ENCODE measurements around the gene TARS2. TPM values are rescaled to one million over a fixed set of nuclear protein-coding genes. Genes with fewer than 3 reads are reported as not detected.

TARS2 gene
- total RNA-seq, 1 donor from 2014 or later, result 38.7 TPM

DNA sequence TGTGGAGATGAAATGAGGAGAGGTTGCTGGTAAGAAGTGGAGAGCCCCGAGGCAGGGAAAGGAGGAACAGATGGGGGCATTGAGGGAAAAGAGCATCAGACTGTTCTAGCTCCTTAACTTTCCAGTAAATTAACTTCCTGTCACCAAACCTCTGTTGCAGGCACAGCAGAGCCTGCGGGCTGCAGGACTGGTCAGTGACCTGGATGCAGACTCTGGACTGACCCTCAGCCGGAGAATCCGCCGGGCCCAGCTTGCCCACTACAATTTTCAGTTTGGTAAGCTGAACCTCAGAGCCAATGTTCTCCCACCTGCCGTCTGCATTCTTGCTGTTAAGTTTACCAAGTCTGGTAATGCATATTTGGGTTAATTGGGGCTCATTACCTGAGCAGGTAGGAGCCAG is 18.2 kb downstream of the TARS2 start:
- Mint-ChIP-seq H3K4me1 (ENCODE audit: low read depth, unreplicated experiment) (peaks cover 3% of the 10 kb centered on the region), H3K36me3 (ENCODE audit: unreplicated experiment) (no peaks in the 10 kb centered on the region), H3K27me3 (ENCODE audit: unreplicated experiment) (peaks cover 2% of the 10 kb centered on the region), H3K27ac (ENCODE audit: unreplicated experiment) (no peak overlapping the region), H3K4me3 (ENCODE audit: unreplicated experiment) (no peak overlapping the region), H3K9me3 (ENCODE audit: unreplicated experiment) (peaks cover 5% of the 10 kb centered on the region)
- TF ChIP-seq, protein P1, sequence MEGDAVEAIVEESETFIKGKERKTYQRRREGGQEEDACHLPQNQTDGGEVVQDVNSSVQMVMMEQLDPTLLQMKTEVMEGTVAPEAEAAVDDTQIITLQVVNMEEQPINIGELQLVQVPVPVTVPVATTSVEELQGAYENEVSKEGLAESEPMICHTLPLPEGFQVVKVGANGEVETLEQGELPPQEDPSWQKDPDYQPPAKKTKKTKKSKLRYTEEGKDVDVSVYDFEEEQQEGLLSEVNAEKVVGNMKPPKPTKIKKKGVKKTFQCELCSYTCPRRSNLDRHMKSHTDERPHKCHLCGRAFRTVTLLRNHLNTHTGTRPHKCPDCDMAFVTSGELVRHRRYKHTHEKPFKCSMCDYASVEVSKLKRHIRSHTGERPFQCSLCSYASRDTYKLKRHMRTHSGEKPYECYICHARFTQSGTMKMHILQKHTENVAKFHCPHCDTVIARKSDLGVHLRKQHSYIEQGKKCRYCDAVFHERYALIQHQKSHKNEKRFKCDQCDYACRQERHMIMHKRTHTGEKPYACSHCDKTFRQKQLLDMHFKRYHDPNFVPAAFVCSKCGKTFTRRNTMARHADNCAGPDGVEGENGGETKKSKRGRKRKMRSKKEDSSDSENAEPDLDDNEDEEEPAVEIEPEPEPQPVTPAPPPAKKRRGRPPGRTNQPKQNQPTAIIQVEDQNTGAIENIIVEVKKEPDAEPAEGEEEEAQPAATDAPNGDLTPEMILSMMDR (IDR thresholded peaks at IDR 0.05; ENCODE audit: partially characterized antibody, unreplicated experiment), result no peak
- DNase-seq, result no peak

- Mint-ChIP-seq H3K4me3 (ENCODE audit: unreplicated experiment) (no peak within 1 kb of the TSS), H3K27me3 (ENCODE audit: unreplicated experiment) (peaks cover 8% of the 10 kb centered on the region), H3K27ac (ENCODE audit: unreplicated experiment) (no peak within 1 kb of the TSS), H3K4me1 (ENCODE audit: low read depth, unreplicated experiment) (peaks cover 13% of the 10 kb centered on the region), H3K9me3 (ENCODE audit: unreplicated experiment) (peaks cover 12% of the 10 kb centered on the region), H3K36me3 (ENCODE audit: unreplicated experiment) (peaks cover 6% of the 10 kb centered on the region)
- DNase-seq, result no peak
- TF ChIP-seq, protein P1 (IDR thresholded peaks at IDR 0.05; ENCODE audit: partially characterized antibody, unreplicated experiment), result no peak
Measured at GRCh38 chr1:150507912-150508864, 21.0 kb downstream of the TARS2 start, which contains the start of gene ECM1. Gene ECM1, plus strand, starts transcription at chr1:150508109. Its CDS starts 101 bp downstream, at chr1:150508210.

- peaks cover 16% of the 10 kb centered on the region for H3K9me3 Mint-ChIP-seq (ENCODE audit: unreplicated experiment)
- no peak overlapping the region for H3K4me3 Mint-ChIP-seq (ENCODE audit: unreplicated experiment)
- peaks cover 8% of the 10 kb centered on the region for H3K27me3 Mint-ChIP-seq (ENCODE audit: unreplicated experiment)
- peaks cover 17% of the 10 kb centered on the region for H3K4me1 Mint-ChIP-seq (ENCODE audit: low read depth, unreplicated experiment)
- H3K27ac Mint-ChIP-seq (ENCODE audit: unreplicated experiment), result no peak overlapping the region
- peaks cover 6% of the 10 kb centered on the region for H3K36me3 Mint-ChIP-seq (ENCODE audit: unreplicated experiment)
- DNase-seq, result no peak
- TF ChIP-seq, protein P1 (IDR thresholded peaks at IDR 0.05; ENCODE audit: partially characterized antibody, unreplicated experiment), result no peak
Measured at GRCh38 chr1:150508982-150509381, 21.8 kb downstream of the TARS2 start.

DNA sequence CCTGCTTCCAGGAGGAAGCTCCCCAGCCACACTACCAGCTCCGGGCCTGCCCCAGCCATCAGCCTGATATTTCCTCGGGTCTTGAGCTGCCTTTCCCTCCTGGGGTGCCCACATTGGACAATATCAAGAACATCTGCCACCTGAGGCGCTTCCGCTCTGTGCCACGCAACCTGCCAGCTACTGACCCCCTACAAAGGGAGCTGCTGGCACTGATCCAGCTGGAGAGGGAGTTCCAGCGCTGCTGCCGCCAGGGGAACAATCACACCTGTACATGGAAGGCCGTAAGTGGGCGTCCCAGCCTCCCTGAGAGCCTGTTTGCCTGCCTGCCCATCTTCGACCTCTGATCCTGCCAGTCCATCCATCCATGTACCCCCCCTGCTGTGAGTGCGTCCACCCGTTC is 24.3 kb downstream of the TARS2 start:
- Mint-ChIP-seq H3K4me3 (ENCODE audit: unreplicated experiment) (no peak overlapping the region), H3K4me1 (ENCODE audit: low read depth, unreplicated experiment) (peaks cover 28% of the 10 kb centered on the region), H3K27me3 (ENCODE audit: unreplicated experiment) (peaks cover 10% of the 10 kb centered on the region), H3K9me3 (ENCODE audit: unreplicated experiment) (peaks cover 18% of the 10 kb centered on the region), H3K36me3 (ENCODE audit: unreplicated experiment) (peaks cover 6% of the 10 kb centered on the region), H3K27ac (ENCODE audit: unreplicated experiment) (no peak overlapping the region)
- no peak for DNase-seq
- TF ChIP-seq, protein P1 (IDR thresholded peaks at IDR 0.05; ENCODE audit: partially characterized antibody, unreplicated experiment), result no peak

All from glutamatergic neuron (in vitro differentiated cells).